SU-DHL-6 (cell line): ENCODE data around the gene CCL25.

ENCODE experiments used
- CTCF ChIP-seq: fragments of 200-600 bp; sonication (generic); IDR thresholded peaks from one replicate; pipeline ENCODE4 v1.5.1; 2017; ENCODE audit warnings: antibody characterized with exemption, mild to moderate bottlenecking, low read length, moderate library complexity; ENCODE audit not compliant: insufficient read depth, poor library complexity, severe bottlenecking
- EZH2phosphoT487 ChIP-seq: fragments of 200-600 bp; sonication (generic), shearing (Covaris generic); conservative IDR thresholded peaks from 2 replicates; pipeline ENCODE4 v1.6.1; 2018; ENCODE audit warnings: mild to moderate bottlenecking, antibody characterized with exemption, low read length, moderate library complexity, mixed read lengths

DNA sequence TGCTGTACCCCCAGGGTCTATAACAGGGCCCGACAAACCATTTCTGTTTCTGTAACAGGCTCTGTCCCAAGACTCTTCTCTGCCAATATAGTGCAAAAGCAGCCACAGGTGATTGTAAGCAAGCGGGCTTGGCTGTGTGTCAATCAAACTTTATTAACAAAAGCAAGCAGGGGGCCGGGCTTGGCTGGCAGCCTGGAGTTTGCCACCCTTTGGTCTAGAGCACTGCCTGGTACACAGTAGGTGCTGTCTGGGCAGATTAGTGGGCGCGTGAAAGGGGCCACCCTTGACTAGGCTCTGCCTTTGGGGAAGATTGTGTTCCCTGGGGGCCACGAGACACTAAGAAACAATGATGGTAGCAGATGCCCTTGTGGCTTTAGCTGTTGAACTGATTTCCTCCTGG, 27.4 kb downstream of the CCL25 start:
- TF ChIP-seq CTCF: no peak
- no peak for TF ChIP-seq EZH2phosphoT487
